ENCODE measurements around the gene ADAP1. TPM values are rescaled to one million over a fixed set of nuclear protein-coding genes. Genes with fewer than 3 reads are reported as not detected.
A peak's percentile ranks its signal among the peaks of the same experiment; 100 is the strongest.

The ADAP1 gene
- total and polyA plus RNA-seq, 2 of the 8 experiments (the other 6 are each of a cell fraction or from before 2014, with no cell fraction given) = 5.8 to 6.1 TPM

DNA sequence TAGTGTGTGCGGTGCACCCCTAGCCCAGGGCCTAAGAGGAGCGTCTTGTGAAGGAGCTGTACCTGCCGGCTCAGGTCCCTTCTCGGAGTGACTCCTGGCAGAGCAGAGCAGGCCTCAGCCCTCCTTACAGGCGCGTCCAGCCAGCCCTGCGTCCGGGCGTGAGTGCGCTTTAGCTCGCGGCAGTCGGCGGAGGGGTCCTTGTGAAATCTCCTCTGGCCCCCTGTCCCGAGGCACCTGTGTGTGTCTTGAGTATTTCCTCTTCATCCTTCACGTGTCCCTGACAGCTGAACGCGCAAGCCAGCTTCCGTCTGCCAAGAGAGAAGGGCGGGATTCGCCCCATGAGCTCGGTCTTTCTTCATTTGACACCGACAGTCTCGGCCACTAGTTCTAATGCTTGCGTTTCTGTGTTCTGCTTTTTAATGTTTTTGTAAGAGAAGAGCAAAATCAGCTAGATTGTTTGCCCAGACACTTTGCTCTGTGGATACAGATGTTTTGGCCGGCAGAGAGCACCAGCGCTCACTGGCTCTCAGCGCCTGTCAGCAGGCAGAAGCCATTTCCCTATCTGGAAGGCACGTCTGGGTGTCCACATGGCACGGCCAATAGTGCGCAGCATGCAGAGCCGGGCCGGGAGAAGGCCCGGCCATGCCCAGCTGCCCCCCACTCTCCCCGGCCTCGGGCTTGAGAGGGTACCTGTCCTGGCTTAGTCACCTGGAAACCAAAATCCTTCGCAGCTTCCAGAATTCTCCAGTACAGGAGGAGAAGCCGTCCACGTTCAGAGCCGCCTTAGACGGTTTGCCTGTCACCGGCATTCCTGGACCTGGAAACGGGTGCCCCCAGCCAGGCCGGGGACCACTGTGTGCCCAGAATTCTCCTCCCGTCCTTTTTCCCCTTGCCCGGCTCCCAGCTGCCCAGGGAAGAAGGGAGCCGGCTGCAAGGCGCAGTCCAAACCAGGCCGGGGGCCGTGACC, 71.1 kb downstream of the ADAP1 start:
- H3K14ac ChIP-seq (ENCODE audit: insufficient read length) = no peak overlapping the region
- H4K20me1 ChIP-seq (replicated peaks in 1 of 2; ENCODE audit: control insufficient read depth in 1 of 2, insufficient read depth in 2 of 2, low read length in 2 of 2) = peaks cover 48 to 55% of the 10 kb centered on the region in 2 experiments
- FAIRE-seq (no peak), DNase-seq (ENCODE audit: low read depth in 1 of 2, low spot score in 2 of 2) (no peak)
- H2BK12ac ChIP-seq (ENCODE audit: low read depth, low read length) = no peak overlapping the region
- no peak overlapping the region for H3K18ac ChIP-seq (ENCODE audit: extremely low read depth, low read length)
- H3K4me3 ChIP-seq (ENCODE audit: extremely low read depth in 1 of 4, insufficient read depth in 2 of 4, low read depth in 3 of 4, low read length in 4 of 4) = no peak overlapping the region
- peaks cover 33% of the 10 kb centered on the region for H3K79me1 ChIP-seq (ENCODE audit: low read depth, low read length)
- no peak overlapping the region for H2BK5ac ChIP-seq (ENCODE audit: low read depth, low read length)
- H2BK20ac ChIP-seq (ENCODE audit: low read length) = no peak overlapping the region
- H2AK5ac ChIP-seq (ENCODE audit: low read depth, low read length) = no peak overlapping the region
- ChIA-PET POLR2A (ENCODE audit: partially characterized antibody) (interaction anchor here (1.1 to 4.1 kb wide), 5 partner anchors 8 to 15 kb away, joined by 4 to 23 read pairs (median 4); no protein-coding TSS in a partner anchor), CTCF (ENCODE audit: partially characterized antibody) (interaction anchor here (0.6 to 0.8 kb wide), 2 partner anchors 17 to 97 kb away, joined by 3 to 7 read pairs; no protein-coding TSS in a partner anchor)
- no peak overlapping the region for H3K27ac ChIP-seq (ENCODE audit: low read depth, low read length)
- no peak overlapping the region for H3K23ac ChIP-seq (ENCODE audit: insufficient read length)
- no peaks in the 10 kb centered on the region for H3K9me3 ChIP-seq (ENCODE audit: insufficient read depth in 2 of 2, low read depth in 1 of 2, low read length in 1 of 2)
- H3K27me3 ChIP-seq (replicated peaks in 1 of 4; ENCODE audit: control insufficient read depth in 3 of 4, extremely low read depth in 1 of 4, insufficient read depth in 3 of 4, low read length in 3 of 4) = no peaks in the 10 kb centered on the region
- no peak overlapping the region for H3K56ac ChIP-seq (replicated peaks; ENCODE audit: insufficient read length, low read depth, low read length)
- H2BK120ac ChIP-seq (replicated peaks; ENCODE audit: low read depth, low read length) = no peak overlapping the region
- H3K79me2 ChIP-seq (ENCODE audit: control insufficient read depth in 1 of 2, insufficient read depth in 2 of 2, low read length in 2 of 2) = peaks cover 52 to 100% of the 10 kb centered on the region in 2 experiments
- peaks cover 2 to 21% (median 11%) of the 10 kb centered on the region in 4 experiments; a peak in 5 of 8 replicates for H3K36me3 ChIP-seq (ENCODE audit: control insufficient read depth in 2 of 4, insufficient read depth in 4 of 4, low read length in 3 of 4)
- H4K8ac ChIP-seq (ENCODE audit: extremely low read depth, insufficient read depth, low read length) = peak overlapping the region; percentile 53; the same call in 1 of the 2 replicates
- H3K9ac ChIP-seq (replicated peaks in 1 of 4; ENCODE audit: extremely low read depth in 1 of 4, low read depth in 3 of 4, low read length in 3 of 4) = no peak overlapping the region
- no peak overlapping the region for H4K91ac ChIP-seq (replicated peaks; ENCODE audit: insufficient read length, low read length)
- no peak overlapping the region for H3K4me2 ChIP-seq (ENCODE audit: insufficient read depth in 1 of 2, low read depth in 2 of 2, low read length in 2 of 2)
- H2AFZ ChIP-seq (ENCODE audit: low read length) = no peak overlapping the region
- H2BK15ac ChIP-seq (ENCODE audit: low read length) = no peak overlapping the region
- H4K5ac ChIP-seq (ENCODE audit: insufficient read length, low read depth, low read length) = no peak overlapping the region
- WGBS, 2 experiments (ENCODE audit: extremely low coverage in 1 of 2, insufficient coverage in 1 of 2, insufficient read length in 1 of 2, insufficient replicate concordance in 2 of 2, low coverage in 1 of 2, low lambda C conversion rate in 2 of 2, missing lambda C conversion rate in 1 of 2) = 93% methylated on average over 46 of the region's 50 CpGs; no CpG with 5 or more reads in 1 of the 2 experiments
- no peaks in the 10 kb centered on the region for H3K23me2 ChIP-seq (ENCODE audit: low read depth, low read length)
- no peak overlapping the region for H3K4ac ChIP-seq (replicated peaks; ENCODE audit: insufficient read length, low read depth, low read length)
- peaks cover 0 to 2% (median 0%) of the 10 kb centered on the region in 4 experiments; a peak in 1 of 7 replicates for H3K4me1 ChIP-seq (replicated peaks in 1 of 4; ENCODE audit: control insufficient read depth in 3 of 4, insufficient read depth in 4 of 4, low read length in 3 of 4)
- TF ChIP-seq KDM5A (IDR thresholded peaks at IDR 0.05; ENCODE audit: low read length) (no peak), CTBP2 (IDR thresholded peaks at IDR 0.05; ENCODE audit: borderline replicate concordance, insufficient read depth, insufficient read length, low read length) (no peak), JUN (IDR thresholded peaks at IDR 0.05; ENCODE audit: low read depth, low read length) (no peak), ATF3 (IDR thresholded peaks at IDR 0.05; ENCODE audit: insufficient read depth, low read depth, low read length) (no peak), GABPA (IDR thresholded peaks at IDR 0.05; ENCODE audit: borderline replicate concordance, insufficient read depth, low read length) (no peak), SP4 (IDR thresholded peaks at IDR 0.05; ENCODE audit: low read length) (no peak), CHD1 (IDR thresholded peaks at IDR 0.05; ENCODE audit: low read depth, low read length) (no peak), EP300 (IDR thresholded peaks at IDR 0.05; ENCODE audit: borderline replicate concordance in 1 of 2, low read depth in 2 of 2, low read length in 2 of 2) (no peak), ZNF274 (IDR thresholded peaks at IDR 0.05; ENCODE audit: borderline replicate concordance, extremely low read depth, low read length) (no peak), POLR2AphosphoS5 (IDR thresholded peaks at IDR 0.05; ENCODE audit: low read depth, low read length) (no peak), SIX5 (IDR thresholded peaks at IDR 0.05; ENCODE audit: low read depth, low read length) (no peak)
